DMS79 treated with DMSO at 0.1 percent for 48 hours (cell line): ENCODE measurements around the gene PTPN14.

Source experiments
- DNase-seq: peaks from one replicate; lab custom pipeline; 2025; lab: John Stamatoyannopoulos, UW

The PTPN14 gene

DNA sequence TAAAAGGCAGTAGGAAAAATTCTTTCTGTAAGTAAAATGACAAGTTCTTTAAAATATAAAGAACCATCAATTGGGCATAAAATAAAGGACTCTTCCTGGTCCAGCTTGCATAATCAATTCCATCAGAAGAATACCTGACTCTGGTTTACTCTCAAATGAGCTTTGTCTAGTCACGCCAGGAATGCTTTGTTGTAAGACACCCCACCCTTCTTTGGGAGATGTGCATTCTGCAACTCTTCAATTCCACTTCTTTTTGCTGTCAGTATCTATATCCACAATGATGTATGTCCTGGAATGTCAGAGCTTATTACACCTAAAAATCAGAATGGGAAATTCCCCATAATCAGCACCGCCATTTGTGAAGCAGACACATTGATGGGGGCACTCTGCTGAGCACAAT lies 76.1 kb downstream of the PTPN14 start:
- no peak for DNase-seq

GRCh38 chr1:214474467-214474866 lies 76.9 kb downstream of the PTPN14 start:
- no peak for DNase-seq

GRCh38 chr1:214473862-214474261 lies 77.5 kb downstream of the PTPN14 start:
- no peak for DNase-seq

- DNase-seq: no peak
These were observed 78.0 kb downstream of the PTPN14 start for GRCh38 chr1:214473387-214473786.

DNA sequence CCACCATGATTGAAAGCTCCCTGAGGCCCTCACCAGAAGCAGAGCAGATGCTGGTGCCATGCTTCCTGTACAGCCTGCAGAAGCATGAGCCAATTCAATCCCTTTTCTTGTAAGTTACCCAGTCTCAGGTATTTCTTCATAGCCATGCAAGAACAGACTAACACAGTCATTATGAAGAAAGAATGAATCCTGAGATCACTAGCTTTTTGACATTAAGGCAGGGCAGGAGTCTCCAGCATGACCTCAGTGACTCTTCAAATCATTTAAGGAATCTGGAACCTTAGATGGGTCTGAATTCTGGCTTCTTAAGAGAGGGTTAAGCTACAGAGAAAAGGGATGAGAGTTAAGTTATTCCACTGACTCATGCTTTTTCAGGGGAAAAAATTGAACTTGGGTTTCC lies 79.0 kb downstream of the PTPN14 start:
- no peak for DNase-seq

GRCh38 chr1:214471458-214471857 lies 79.9 kb downstream of the PTPN14 start:
- DNase-seq: no peak

DNA sequence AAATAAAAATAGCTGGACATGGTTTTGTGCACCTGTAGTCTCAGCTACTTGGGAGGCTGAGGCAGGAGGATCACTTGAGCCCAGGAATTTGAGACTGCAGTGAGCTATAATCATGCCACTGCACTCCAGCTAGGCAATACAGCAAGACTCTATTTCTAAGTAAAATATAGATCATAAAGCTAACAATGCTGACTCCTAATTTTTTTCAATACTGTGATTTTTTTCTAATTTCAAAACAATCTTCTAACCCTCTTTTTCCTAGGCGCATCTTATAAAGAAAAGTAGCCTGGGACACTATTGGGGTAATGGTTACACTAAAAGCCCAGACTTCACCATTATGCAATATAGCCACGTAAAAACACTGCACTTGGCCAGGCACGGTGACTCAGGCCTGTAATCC lies 81.3 kb downstream of the PTPN14 start:
- no peak for DNase-seq

GRCh38 chr1:214469290-214469689 lies 82.1 kb downstream of the PTPN14 start:
- no peak for DNase-seq

GRCh38 chr1:214467078-214467585 lies 84.3 kb downstream of the PTPN14 start:
- no peak for DNase-seq

DNA sequence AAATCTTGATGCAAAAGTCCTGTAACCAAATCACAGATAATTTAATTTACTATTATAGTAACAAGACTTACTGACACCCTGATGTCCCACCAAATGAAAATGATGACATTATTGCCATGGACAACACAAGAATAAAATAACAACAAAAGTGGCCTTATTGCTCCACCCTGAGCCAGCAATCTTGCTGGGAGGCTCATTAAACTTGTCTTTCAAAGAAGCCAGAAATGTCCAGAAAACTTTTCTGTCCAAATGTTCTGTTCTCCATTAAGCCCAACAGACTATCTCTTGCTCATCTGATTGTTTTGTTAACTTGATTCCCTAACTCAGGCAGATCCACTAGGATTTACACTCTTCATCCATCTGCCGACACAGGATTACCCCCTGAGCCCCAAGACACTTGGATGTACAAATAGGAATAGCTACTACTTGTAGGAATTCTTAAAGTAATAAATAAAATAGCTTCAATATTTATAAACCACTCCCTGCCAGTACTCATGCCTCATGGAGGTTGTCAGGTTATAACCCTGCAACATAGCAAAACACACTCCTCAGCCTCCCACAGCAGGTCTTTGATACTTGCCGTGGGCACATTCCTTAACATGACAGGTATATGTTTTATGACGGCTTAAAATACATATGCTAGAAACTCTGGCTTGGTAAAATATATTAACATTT lies 84.9 kb downstream of the PTPN14 start:
- DNase-seq: no peak

DNA sequence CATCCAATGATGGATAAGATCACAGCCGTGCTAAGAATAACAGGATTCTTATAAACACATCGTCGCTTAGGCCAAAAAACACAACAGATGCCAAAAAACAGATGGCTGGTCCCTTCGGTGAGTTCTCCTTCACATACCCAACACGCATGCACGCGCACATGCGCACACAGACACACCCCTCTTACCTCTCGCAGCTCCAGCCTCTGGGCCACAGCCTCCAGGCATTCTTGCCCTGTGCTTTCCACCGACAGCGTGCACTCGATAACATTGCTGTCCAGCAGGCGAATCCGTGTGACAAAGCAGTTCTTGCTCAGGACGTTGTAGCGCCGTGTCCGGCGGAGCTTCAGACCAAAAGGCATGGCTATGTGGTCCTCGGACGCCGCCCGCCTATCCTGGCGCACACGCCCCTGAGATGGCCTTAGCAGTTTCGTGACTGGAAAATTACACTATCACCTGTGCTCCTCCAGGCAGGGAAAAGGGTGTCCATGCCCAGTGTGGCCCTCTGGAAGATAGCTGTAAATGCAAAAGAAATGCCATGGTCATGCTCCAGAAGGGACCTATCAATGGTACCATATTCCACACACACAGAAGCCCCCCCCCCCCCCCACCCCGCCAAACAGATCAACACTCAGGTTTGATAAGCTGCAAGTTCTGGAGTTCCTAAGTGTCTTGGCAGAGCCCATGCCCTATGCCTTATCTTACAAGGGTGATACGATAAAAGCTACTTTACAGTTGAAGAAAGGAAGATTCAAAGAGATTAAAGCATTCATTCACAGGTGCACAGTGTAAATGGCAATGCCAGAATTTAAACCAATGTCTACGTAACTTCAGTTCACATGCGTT lies 86.7 kb downstream of the PTPN14 start:
- DNase-seq: no peak

- DNase-seq: no peak
These were observed 87.8 kb downstream of the PTPN14 start for GRCh38 chr1:214463596-214463995.

DNA sequence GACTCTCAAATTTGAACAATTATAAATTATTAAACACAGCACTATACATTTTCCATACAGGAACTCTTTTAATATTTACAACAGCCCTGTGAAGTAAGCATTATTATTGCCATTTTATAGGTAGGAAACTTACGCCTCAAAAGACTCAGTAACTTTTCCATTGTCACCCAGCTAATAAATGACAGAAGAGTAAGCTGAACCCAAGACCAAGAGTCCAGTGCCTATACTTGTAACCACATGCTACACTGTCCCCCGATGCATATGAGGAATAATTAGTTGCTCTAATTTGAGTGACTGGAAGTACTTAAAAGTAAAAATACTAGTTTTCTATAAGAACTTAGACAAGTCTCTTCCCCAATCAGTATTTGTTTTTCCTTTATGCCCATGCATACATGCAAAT lies 88.5 kb downstream of the PTPN14 start:
- DNase-seq: no peak

GRCh38 chr1:214461305-214461704 lies 90.1 kb downstream of the PTPN14 start:
- DNase-seq: no peak

DNA sequence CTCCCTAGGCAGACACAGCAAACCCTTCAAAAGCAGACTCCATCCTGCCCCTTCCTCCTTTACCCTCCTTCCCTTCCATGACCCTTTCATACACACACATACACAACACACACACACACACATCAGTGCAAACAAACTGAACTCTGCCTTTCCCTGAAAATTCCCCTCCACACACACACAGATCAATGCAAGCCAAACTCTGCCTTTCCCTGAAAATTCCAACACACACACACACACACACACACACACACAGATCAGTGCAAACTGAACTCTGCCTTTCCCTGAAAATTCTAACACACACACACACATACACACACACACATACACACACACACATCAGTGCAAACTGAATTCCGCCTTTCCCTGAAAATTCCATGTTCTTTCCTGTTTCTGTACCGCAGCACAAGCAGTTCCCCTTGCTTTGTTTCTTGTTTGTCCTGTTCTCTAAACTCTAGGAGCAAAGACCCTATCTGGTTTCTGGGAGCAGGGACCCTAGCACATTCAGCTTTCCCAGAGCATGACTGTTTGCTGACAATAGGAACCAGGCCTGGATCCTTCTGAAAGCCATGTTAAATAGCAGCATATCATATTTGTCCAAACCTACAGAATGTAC lies 91.0 kb downstream of the PTPN14 start:
- no peak for DNase-seq

DNA sequence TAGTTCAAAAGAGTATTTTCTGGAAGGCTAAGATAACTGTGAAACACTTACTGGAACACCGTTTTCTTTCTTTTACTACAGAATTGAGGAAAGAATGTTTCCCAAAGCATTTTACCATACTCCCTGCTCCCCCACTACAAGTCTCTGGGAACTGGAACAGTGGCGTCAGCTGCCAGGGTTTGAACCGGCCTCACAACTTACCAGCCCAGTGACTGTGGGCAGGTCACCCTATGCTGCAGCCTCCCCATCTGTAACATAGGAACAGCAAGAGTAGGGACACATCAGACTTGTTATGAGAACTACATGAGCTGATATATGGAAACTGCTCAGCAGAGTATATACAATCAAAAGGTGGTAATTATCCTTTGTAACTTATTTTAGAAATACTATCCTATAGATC lies 91.5 kb downstream of the PTPN14 start:
- no peak for DNase-seq

- DNase-seq: no peak
These were observed 92.9 kb downstream of the PTPN14 start for GRCh38 chr1:214458541-214458940.

- DNase-seq: no peak
These were observed 95.2 kb downstream of the PTPN14 start for GRCh38 chr1:214455971-214456867.

DNA sequence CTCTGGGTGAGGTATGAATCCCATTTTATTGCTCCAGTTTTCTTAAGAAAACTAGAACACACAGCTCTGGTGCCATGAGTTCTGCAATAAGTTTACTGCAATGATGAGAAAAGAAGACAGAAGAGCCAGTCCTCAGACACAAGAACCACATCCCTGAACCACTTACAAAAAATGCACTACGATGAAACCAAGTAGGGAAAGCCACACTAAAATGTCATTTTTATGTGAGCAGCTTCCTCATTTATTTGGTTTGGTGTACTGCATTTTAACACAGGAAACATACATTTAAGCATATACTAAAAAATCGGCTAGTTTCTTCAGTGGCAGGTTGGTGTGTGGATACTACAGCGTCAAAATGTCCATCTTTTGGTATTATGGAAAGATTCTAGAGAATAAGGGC lies 95.9 kb downstream of the PTPN14 start:
- DNase-seq: no peak

DNA sequence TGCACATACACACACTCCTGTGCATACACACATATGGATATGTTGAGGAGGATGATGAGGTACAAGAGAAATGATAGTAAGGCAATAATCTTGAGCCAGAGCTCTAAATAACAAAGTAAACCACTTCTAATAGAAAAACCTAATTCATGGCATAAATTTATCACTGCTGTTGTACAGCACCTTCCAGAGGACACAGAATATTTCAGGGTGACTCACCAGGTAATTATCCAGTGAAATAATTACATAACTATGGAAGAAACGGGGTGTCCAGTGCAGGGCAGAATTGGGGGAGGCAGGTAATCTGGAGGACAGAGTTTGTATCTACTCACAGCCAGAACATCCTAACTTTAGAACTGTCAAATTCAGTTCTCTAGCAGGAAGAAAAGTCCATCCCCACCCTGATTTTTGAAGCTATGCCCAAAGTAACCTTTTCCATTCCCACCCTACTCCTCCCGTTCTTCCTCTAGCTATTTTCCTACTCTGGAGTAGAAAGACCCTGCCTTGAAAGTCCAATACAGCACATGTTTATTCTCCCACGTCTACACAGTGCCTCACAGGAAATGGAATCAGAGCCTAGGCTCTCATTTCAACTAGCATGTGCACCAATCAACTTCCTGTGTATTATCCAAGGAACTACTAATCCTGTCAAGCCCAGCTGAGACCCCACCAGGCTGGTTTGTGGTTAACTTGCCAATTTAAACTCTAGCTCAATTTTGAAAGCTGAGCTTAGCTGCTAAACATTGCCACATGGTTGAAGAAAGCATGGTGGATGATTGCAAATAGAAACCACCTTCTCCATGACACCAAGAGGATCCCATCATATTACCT lies 96.6 kb downstream of the PTPN14 start:
- DNase-seq: no peak

DNA sequence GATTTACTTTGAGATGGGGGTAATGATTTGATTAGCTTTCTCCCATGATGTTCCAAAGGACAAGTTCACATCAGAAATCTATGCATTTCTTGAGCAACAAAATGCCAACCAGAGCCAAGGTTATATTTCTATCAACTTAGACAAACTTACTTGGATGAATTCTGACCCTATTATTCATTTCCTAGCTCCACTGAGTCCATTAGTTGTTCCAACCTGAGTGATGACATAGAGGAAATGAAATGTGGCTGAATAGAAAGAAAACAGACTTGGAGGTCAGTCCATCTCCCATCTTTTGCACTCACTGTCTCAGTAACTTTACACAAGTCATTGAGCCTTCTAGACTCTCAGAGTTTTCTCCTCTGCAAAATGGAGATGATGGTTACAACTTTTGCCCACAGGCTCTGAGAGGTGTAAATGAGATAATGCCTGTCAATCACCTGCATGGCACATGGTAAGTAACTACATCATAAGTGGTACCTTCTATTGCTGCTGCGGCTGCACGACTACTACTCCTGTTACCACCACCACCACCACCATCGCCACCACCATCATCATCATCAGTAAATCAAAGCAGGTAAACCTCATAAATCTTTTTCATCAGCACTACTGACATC lies 98.2 kb downstream of the PTPN14 start:
- DNase-seq: no peak
